Kidney (tissue), 14 donors: ENCODE results near the gene CBLB. TPM values are rescaled to one million over a fixed set of nuclear protein-coding genes. Genes with fewer than 3 reads are reported as not detected.

Source experiments
- DNase-seq, 5 donors: peaks; one replicate each; pipeline ENCODE4 v3.0.0-alpha.2; 2013 to 2020
- FAIRE-seq: peaks from 2 replicates; lab custom pipeline; 2012; peaks lifted over from hg19 to GRCh38; lab: Jason Lieb, UNC
- H3K27ac ChIP-seq, 2 donors: one replicate each; pipeline ENCODE4 v1.7.0; 2013; ENCODE audit warnings: low read depth in 2 of 2, low read length in 2 of 2, inconsistent platforms in 1 of 2
- H3K27me3 ChIP-seq: one replicate; pipeline ENCODE4 v1.7.1; 2013; ENCODE audit warnings: low read length, inconsistent platforms; ENCODE audit not compliant: control insufficient read depth, insufficient read depth
- H3K36me3 ChIP-seq, 3 donors: one replicate each; pipeline versions ENCODE4 v1.7.0 to v1.7.1; 2013; ENCODE audit warnings: low read length in 3 of 3, control low read depth in 1 of 3, inconsistent platforms in 1 of 3; ENCODE audit not compliant: insufficient read depth in 3 of 3, control insufficient read depth in 2 of 3
- H3K4me1 ChIP-seq, 3 donors: one replicate each; pipeline versions ENCODE4 v1.7.0 to v1.7.1; 2013; ENCODE audit warnings: low read length in 3 of 3, inconsistent platforms in 1 of 3, low read depth in 1 of 3; ENCODE audit not compliant: control insufficient read depth in 2 of 3, insufficient read depth in 2 of 3
- H3K4me3 ChIP-seq, 3 donors: one replicate each; pipeline versions ENCODE4 v1.7.0 to v1.8.1; 2013; ENCODE audit warnings: low read length in 3 of 3, control low read depth in 1 of 3, inconsistent platforms in 1 of 3
- H3K9ac ChIP-seq, 3 donors: one replicate each; pipeline versions ENCODE4 v1.7.0 to v1.7.1; 2013; ENCODE audit warnings: low read length in 3 of 3, control low read depth in 1 of 3, inconsistent platforms in 1 of 3
- H3K9me3 ChIP-seq, 3 donors: one replicate each; pipeline versions ENCODE4 v1.7.0 to v1.7.1; 2013; ENCODE audit warnings: low read length in 3 of 3, control low read depth in 1 of 3, inconsistent platforms in 1 of 3; ENCODE audit not compliant: control insufficient read depth in 2 of 3, insufficient read depth in 1 of 3
- CTCF ChIP-seq: IDR thresholded peaks from 3 replicates; pipeline ENCODE4 v1.5.1; 2012; ENCODE audit warnings: mild to moderate bottlenecking, moderate library complexity, borderline replicate concordance; ENCODE audit not compliant: insufficient read depth; ENCODE audit errors: extremely low read depth
- intact Hi-C: fragments of 100-400 bp; cut with DNase I; formaldehyde crosslinking; loops from one replicate; pipeline ENCODE4 v1.11.1; 2022
- polyA plus RNA-seq: library from polyadenylated mRNA; stranded (reverse); fragments of 350-450 nt; fragmentation: Illumina TruSeq; extraction: RNeasy Lipid Tissue Mini Kit (QIAGEN cat#74804); gene quantifications from one replicate; pipeline ENCODE4 v1.2.3, GENCODE V29; 2014; ENCODE audit warnings: low read depth, low replicate concordance; ENCODE audit not compliant: insufficient read depth
- total RNA-seq: library from RNA; stranded (reverse); fragmentation: NEBNext Ultra II Directional; extraction: Animal tissue kit (Norgen Biotek cat#: 25700); gene quantifications from one replicate; pipeline ENCODE4 v1.2.1, GENCODE V29; 2021
- donor health status: control.
- donor health status: control.
- donor health status: control.
- donor health status: control.
- donor health status: control.
- donor health status: DM: yes; HTN: yes; CAD: no.
- donor health status: Normal renal cell carcinoma (clear cell type).

The CBLB gene
- total and polyA plus RNA-seq, 2 donors from 2014 or later: 7.7 to 48.4 TPM

GRCh38 chr3:105847865-105848264, 20.9 kb downstream of the CBLB start:
- peaks cover under 1 to 6% (median 4%) of the 10 kb centered on the region in 3 donors for H3K36me3 ChIP-seq
- no peak overlapping the region for H3K4me3 ChIP-seq
- intact Hi-C loops: no loop called here
- H3K4me1 ChIP-seq: no peaks in the 10 kb centered on the region
- no peaks in the 10 kb centered on the region for H3K27me3 ChIP-seq
- no peaks in the 10 kb centered on the region for H3K9me3 ChIP-seq
- DNase-seq (no peak), FAIRE-seq (no peak)
- no peak for TF ChIP-seq CTCF
- no peak overlapping the region for H3K9ac ChIP-seq
- no peak overlapping the region for H3K27ac ChIP-seq

DNA sequence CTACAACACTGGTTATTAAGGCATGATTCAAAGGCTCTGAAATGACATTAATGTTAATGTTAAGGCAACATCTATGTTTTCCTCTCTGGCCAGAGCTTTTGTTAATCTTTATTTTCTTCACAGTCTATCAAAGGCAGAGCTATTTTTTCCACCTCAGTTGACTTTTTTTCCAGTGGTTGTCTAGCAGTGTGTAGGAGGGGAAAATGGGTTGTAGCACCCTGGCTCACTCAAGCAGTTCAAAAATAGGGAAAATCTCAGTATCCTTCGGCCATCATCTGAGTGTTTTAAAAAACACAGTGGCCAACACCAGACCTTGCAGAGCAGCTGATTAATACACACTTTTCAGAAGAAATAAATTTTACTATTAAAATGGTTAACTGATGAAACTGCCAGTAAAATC, 21.4 kb downstream of the CBLB start:
- no peak for TF ChIP-seq CTCF

DNA sequence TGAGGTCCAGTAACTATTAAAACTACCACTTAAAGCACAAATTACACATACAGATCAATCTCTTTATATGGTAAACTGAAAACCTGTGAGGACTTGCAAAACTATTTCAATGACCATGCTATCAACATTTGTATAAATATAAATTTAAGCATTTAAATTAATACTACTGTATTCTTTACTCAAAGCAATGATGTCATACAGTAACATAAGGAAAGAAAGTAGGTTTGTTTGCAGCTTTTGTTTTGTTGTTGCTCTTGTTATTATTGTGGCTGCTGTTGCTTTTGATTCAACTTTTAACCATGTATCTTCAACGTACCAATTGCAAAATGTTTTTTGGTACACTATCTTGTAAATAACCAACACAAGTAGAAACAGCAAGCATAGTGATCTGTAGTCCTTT, 22.0 kb downstream of the CBLB start:
- Histone ChIP-seq H3K27ac (no peak overlapping the region), H3K9me3 (no peaks in the 10 kb centered on the region), H3K36me3 (peaks cover 0 to 6% (median 2%) of the 10 kb centered on the region in 3 donors), H3K9ac (no peak overlapping the region), H3K4me1 (no peaks in the 10 kb centered on the region), H3K4me3 (no peak overlapping the region), H3K27me3 (no peaks in the 10 kb centered on the region)
- no peak for TF ChIP-seq CTCF
- intact Hi-C loops: no loop called here
- FAIRE-seq (no peak), DNase-seq (no peak)

More for the DNA sequence above, 21.4 kb downstream of the CBLB start:
- Histone ChIP-seq H3K36me3 (peaks cover 0 to 6% (median 3%) of the 10 kb centered on the region in 3 donors), H3K4me1 (no peaks in the 10 kb centered on the region), H3K9me3 (no peaks in the 10 kb centered on the region), H3K4me3 (no peak overlapping the region), H3K27me3 (no peaks in the 10 kb centered on the region), H3K9ac (no peak overlapping the region), H3K27ac (no peak overlapping the region)
- no peak for DNase-seq
- FAIRE-seq: no peak
- intact Hi-C loops: no loop called here

- H3K4me1 ChIP-seq: no peaks in the 10 kb centered on the region
- no peak overlapping the region for H3K4me3 ChIP-seq
- FAIRE-seq: no peak
- H3K36me3 ChIP-seq: no peaks in the 10 kb centered on the region
- no peaks in the 10 kb centered on the region for H3K9me3 ChIP-seq
- no peaks in the 10 kb centered on the region for H3K27me3 ChIP-seq
- intact Hi-C loops: no loop called here
- DNase-seq: peak in 1 of 5 donors; percentile 22
- TF ChIP-seq CTCF: no peak
- no peak overlapping the region for H3K27ac ChIP-seq
- H3K9ac ChIP-seq: no peak overlapping the region
Observed at GRCh38 chr3:105845488-105845887, 23.3 kb downstream of the CBLB start.
